ENCODE data around the gene ZC3H7B. TPM values are rescaled to one million over a fixed set of nuclear protein-coding genes. Genes with fewer than 3 reads are reported as not detected.

Gene ZC3H7B
- total and polyA plus RNA-seq, 12 donors = 21.4 to 51.5 (median 36.0) TPM

GRCh38 chr22:41285820-41286638, 15.3 kb upstream of the ZC3H7B start, which contains the start of gene RANGAP1:
Gene RANGAP1 (minus strand): TSS chr22:41286187. CDS start chr22:41281044, 5,143 bp downstream.
- WGBS, 2 donors = 0% methylated on average over 77 of the region's 77 CpGs
- intact Hi-C loops (cut with DNase I) = loop anchor here in 5 of 10 donors (1.0 to 10.0 kb wide), 6 partner anchors 15 to 191 kb away; partner anchors contain the start of genes TEF (in 3 of the 5), EP300 (in 2 of the 5), L3MBTL2 (in 1 of the 5) and ZC3H7B (in 1 of the 5)
- peak in 7 of 9 donors; percentile 4 to 54 (median 36) for TF ChIP-seq CTCF (IDR thresholded peaks at IDR 0.05)

GRCh38 chr22:41286639-41287091, 14.7 kb upstream of the ZC3H7B start:
- DNase-seq (no peak), ATAC-seq (peak in 4 of 8 donors; percentile 3 to 20 (median 8))
- H3K27me3 ChIP-seq = no peaks in the 10 kb centered on the region
- TF ChIP-seq CTCF (IDR thresholded peaks at IDR 0.05) = no peak
- peak overlapping the region in 9 of 10 donors; percentile 39 to 87 (median 77) for H3K27ac ChIP-seq
- intact Hi-C loops (cut with DNase I) = loop anchor here in 5 of 10 donors (1.0 to 10.0 kb wide), 6 partner anchors 15 to 192 kb away; partner anchors contain the start of genes TEF (in 3 of the 5), EP300 (in 2 of the 5), L3MBTL2 (in 1 of the 5) and ZC3H7B (in 1 of the 5)
- H3K4me3 ChIP-seq = peak overlapping the region in 9 of 10 donors; percentile 48 to 98 (median 88)
- peaks cover 0 to 31% (median 25%) of the 10 kb centered on the region in 9 donors for H3K4me1 ChIP-seq
- WGBS, 2 donors = 2 to 3% methylated on average over 15 of the region's 15 CpGs
- no peaks in the 10 kb centered on the region for H3K9me3 ChIP-seq
- H3K36me3 ChIP-seq = peaks cover 0 to 32% (median 0%) of the 10 kb centered on the region in 9 donors

More at GRCh38 chr22:41285820-41286638, 15.3 kb upstream of the ZC3H7B start, which contains the start of gene RANGAP1:
- ATAC-seq (peak; percentile 99 to 100 (median 100)), DNase-seq (peak; percentile 98)
- peaks cover 0 to 31% (median 25%) of the 10 kb centered on the region in 9 donors for H3K4me1 ChIP-seq
- no peaks in the 10 kb centered on the region for H3K27me3 ChIP-seq
- H3K27ac ChIP-seq = peak within 1 kb of the TSS; percentile 13 to 94 (median 83)
- H3K9me3 ChIP-seq = no peaks in the 10 kb centered on the region
- H3K4me3 ChIP-seq = peak within 1 kb of the TSS; percentile 69 to 98 (median 90)
- H3K36me3 ChIP-seq = peaks cover 0 to 39% (median 0%) of the 10 kb centered on the region in 9 donors

GRCh38 chr22:41288245-41288946, 12.9 kb upstream of the ZC3H7B start:
- WGBS, 2 donors = 41 to 54% methylated on average over 9 of the region's 9 CpGs
- no peaks in the 10 kb centered on the region for H3K9me3 ChIP-seq
- ATAC-seq = no peak
- H3K27ac ChIP-seq = peak overlapping the region in 9 of 10 donors; percentile 26 to 87 (median 63)
- H3K4me3 ChIP-seq = no peak overlapping the region
- DNase-seq = peak in 1 of 2 donors; percentile 11
- H3K36me3 ChIP-seq = peaks cover 0 to 15% (median 0%) of the 10 kb centered on the region in 9 donors
- H3K27me3 ChIP-seq = no peaks in the 10 kb centered on the region
- peak in 2 of 9 donors; percentile 5 to 10 for TF ChIP-seq CTCF (IDR thresholded peaks at IDR 0.05)
- intact Hi-C loops (cut with DNase I) = loop anchor here in 5 of 10 donors (5.0 to 10.0 kb wide), 5 partner anchors 81 to 194 kb away; partner anchors contain the start of genes TEF (in 3 of the 5), EP300 (in 2 of the 5) and L3MBTL2 (in 1 of the 5)
- H3K4me1 ChIP-seq = peaks cover 0 to 31% (median 25%) of the 10 kb centered on the region in 9 donors
